Measurements from ENCODE around the gene SP3.
A peak's percentile ranks its signal among the peaks of the same experiment; 100 is the strongest.

SP3 gene

GRCh38 chr2:173965372-173966025, at the start of gene SP3:
SP3 (minus strand) TSS chr2:173965373; CDS start chr2:173965171, 202 bp downstream.
- DNase-seq (ENCODE audit: low read depth), result peak; percentile 93

- no peak for DNase-seq (ENCODE audit: low read depth)
Measured at GRCh38 chr2:174014699-174015070, 49.5 kb upstream of the SP3 start.

- DNase-seq (ENCODE audit: low read depth), result no peak
Measured at GRCh38 chr2:174014011-174014698, 49.0 kb upstream of the SP3 start.

GRCh38 chr2:174013315-174013751, 48.2 kb upstream of the SP3 start:
- DNase-seq (ENCODE audit: low read depth), result no peak

GRCh38 chr2:174012347-174013314, 47.5 kb upstream of the SP3 start:
- DNase-seq (ENCODE audit: low read depth), result peak; percentile 23

- no peak for DNase-seq (ENCODE audit: low read depth)
Measured at GRCh38 chr2:174011796-174012195, 46.6 kb upstream of the SP3 start.

- no peak for DNase-seq (ENCODE audit: low read depth)
Measured at GRCh38 chr2:174011173-174011572, 46.0 kb upstream of the SP3 start.

GRCh38 chr2:174009488-174010223, 44.5 kb upstream of the SP3 start:
- DNase-seq (ENCODE audit: low read depth), result no peak

- no peak for DNase-seq (ENCODE audit: low read depth)
Measured at GRCh38 chr2:174008720-174009119, 43.5 kb upstream of the SP3 start.

- no peak for DNase-seq (ENCODE audit: low read depth)
Measured at GRCh38 chr2:174007010-174007409, 41.8 kb upstream of the SP3 start.

- no peak for DNase-seq (ENCODE audit: low read depth)
Measured at GRCh38 chr2:174005801-174006419, 40.7 kb upstream of the SP3 start.

- DNase-seq (ENCODE audit: low read depth), result peak; percentile 29
Measured at GRCh38 chr2:174004905-174005605, 39.9 kb upstream of the SP3 start.

GRCh38 chr2:174003720-174004695, 38.8 kb upstream of the SP3 start:
- DNase-seq (ENCODE audit: low read depth), result no peak

- DNase-seq (ENCODE audit: low read depth), result no peak
Measured at GRCh38 chr2:174002679-174003078, 37.5 kb upstream of the SP3 start.

GRCh38 chr2:174001107-174001506, 35.9 kb upstream of the SP3 start:
- no peak for DNase-seq (ENCODE audit: low read depth)

GRCh38 chr2:173999724-174000123, 34.6 kb upstream of the SP3 start:
- no peak for DNase-seq (ENCODE audit: low read depth)

GRCh38 chr2:173999272-173999671, 34.1 kb upstream of the SP3 start:
- DNase-seq (ENCODE audit: low read depth), result no peak

GRCh38 chr2:173998386-173998785, 33.2 kb upstream of the SP3 start:
- no peak for DNase-seq (ENCODE audit: low read depth)

GRCh38 chr2:173997753-173998152, 32.6 kb upstream of the SP3 start:
- DNase-seq (ENCODE audit: low read depth), result no peak

- no peak for DNase-seq (ENCODE audit: low read depth)
Measured at GRCh38 chr2:173997269-173997668, 32.1 kb upstream of the SP3 start.

All from activated T-cell treated with anti-CD3 and anti-CD28 coated beads for 48 hours (primary cell).